HCT116 (cell line): ENCODE data around the gene STK38L. TPM values are rescaled to one million over a fixed set of nuclear protein-coding genes. Genes with fewer than 3 reads are reported as not detected.

ENCODE experiments used
- ATAC-seq: fragments of 200-7000 bp; cut with Tn5 transposase; 2 replicates; pipeline ENCODE4 v1.9.1; 2020; ENCODE audit warnings: mild to moderate bottlenecking, moderate library complexity
- BruUV-seq: library from RNA; stranded (reverse); fragments of 400-500 nt; replicated peaks from 2 replicates; lab custom pipeline; 2021; lab: Mats Ljungman, UMichigan
- CTCF ChIA-PET: fragments of 300-600 bp; sonication (Branson Sonifier 250); formaldehyde crosslinking; loops from one replicate; lab custom pipeline; 2021; ENCODE audit warnings: antibody characterized with exemption; lab: Charles Lee
- POLR2A ChIA-PET: fragments of 300-600, 350-600 bp; sonication (Branson Sonifier 250); formaldehyde crosslinking; loops from one replicate; lab custom pipeline; 2021; ENCODE audit warnings: antibody characterized with exemption; lab: Charles Lee
- RAD21 ChIA-PET, 2 experiments: fragments of 300-600 bp; sonication (Branson Sonifier 250); formaldehyde crosslinking; loops; one replicate each; lab custom pipeline; 2023; ENCODE audit warnings: low total read pairs in 2 of 2; ENCODE audit not compliant: uncharacterized antibody in 2 of 2, unreplicated experiment in 2 of 2, low non-redundant PET in 1 of 2; lab: Charles Lee
- DNase-seq: peaks from one replicate; pipeline ENCODE4 v3.0.0-alpha.2; 2010; ENCODE audit warnings: low read depth, low spot score
- H2AFZ ChIP-seq: fragments of 200-600 bp; shearing (Covaris generic), sonication (generic); 2 replicates; pipeline ENCODE4 v1.6.1; 2017; ENCODE audit warnings: low read depth, mixed run types, mixed read lengths, antibody characterized with exemption, low read length; ENCODE audit not compliant: poor library complexity, severe bottlenecking
- H3K27ac ChIP-seq: 2 replicates; pipeline ENCODE4 v1.5.1; 2012; ENCODE audit warnings: low read depth, low read length
- H3K27me3 ChIP-seq: fragments of 200-600 bp; sonication (generic); 2 replicates; pipeline ENCODE4 v1.6.1; 2016; ENCODE audit warnings: mixed run types, low read length, mixed read lengths; ENCODE audit not compliant: insufficient read depth
- H3K36me3 ChIP-seq, 2 experiments: fragments of 200-500 bp in 1 of 2; fragments of 200-600 bp in 1 of 2; sonication (Bioruptor generic) in 1 of 2; sonication (generic) in 1 of 2; 2 replicates each; pipeline versions ENCODE4 v1.5.1 to v1.6.1; 2014 to 2016; ENCODE audit warnings: low read length in 2 of 2, inconsistent platforms in 1 of 2, mixed read lengths in 1 of 2, mixed run types in 1 of 2; ENCODE audit not compliant: insufficient read depth in 2 of 2, control insufficient read depth in 1 of 2
- H3K4me1 ChIP-seq, 2 experiments: fragments of 200-600 bp in 1 of 2; sonication (generic) in 1 of 2; 2 replicates each; pipeline versions ENCODE4 v1.5.1 to v1.6.1; 2012 to 2017; ENCODE audit warnings: low read length in 2 of 2, inconsistent platforms in 1 of 2, mild to moderate bottlenecking in 1 of 2, mixed read lengths in 1 of 2, mixed run types in 1 of 2, moderate library complexity in 1 of 2; ENCODE audit not compliant: insufficient read depth in 2 of 2, control insufficient read depth in 1 of 2
- H3K4me2 ChIP-seq: fragments of 200-600 bp; sonication (generic); 2 replicates; pipeline ENCODE4 v1.6.1; 2017; ENCODE audit warnings: mixed run types, low read length, mixed read lengths
- H3K4me3 ChIP-seq, 2 experiments: fragments of 200-600 bp in 1 of 2; sonication (generic) in 1 of 2; replicated peaks in 1 of 2; 2 replicates each; pipeline ENCODE4 v1.5.1; 2011 to 2016; ENCODE audit warnings: low read length in 2 of 2, control low read depth in 1 of 2, low read depth in 1 of 2, mild to moderate bottlenecking in 1 of 2, mixed read lengths in 1 of 2, mixed run types in 1 of 2
- H3K79me2 ChIP-seq: fragments of 200-600 bp; sonication (generic); 2 replicates; pipeline ENCODE4 v1.6.1; 2017; ENCODE audit warnings: mild to moderate bottlenecking, mixed run types, low read length, moderate library complexity, mixed read lengths; ENCODE audit not compliant: insufficient read depth
- H3K9ac ChIP-seq: fragments of 200-600 bp; sonication (generic); 2 replicates; pipeline ENCODE4 v1.6.1; 2016; ENCODE audit warnings: low read length, mixed read lengths
- H3K9me2 ChIP-seq: fragments of 200-600 bp; sonication (generic), shearing (Covaris generic); 2 replicates; pipeline ENCODE4 v1.6.1; 2017; ENCODE audit warnings: mixed run types, mild to moderate bottlenecking, moderate library complexity; ENCODE audit not compliant: insufficient read depth
- H3K9me3 ChIP-seq, 2 experiments: fragments of 200-500 bp in 1 of 2; fragments of 200-600 bp in 1 of 2; sonication (Bioruptor generic) in 1 of 2; sonication (generic) in 1 of 2; 2 replicates each; pipeline ENCODE4 v1.6.1; 2014 to 2017; ENCODE audit warnings: low read length in 2 of 2, mixed read lengths in 2 of 2, inconsistent platforms in 1 of 2, low read depth in 1 of 2, mild to moderate bottlenecking in 1 of 2, mixed run types in 1 of 2, moderate library complexity in 1 of 2; ENCODE audit not compliant: control insufficient read depth in 1 of 2, insufficient read depth in 1 of 2
- H4K20me1 ChIP-seq: fragments of 200-600 bp; sonication (generic), shearing (Covaris generic); 2 replicates; pipeline ENCODE4 v1.6.1; 2017; ENCODE audit warnings: mixed run types, mild to moderate bottlenecking, moderate library complexity; ENCODE audit not compliant: insufficient read depth
- CEBPB ChIP-seq: IDR thresholded peaks from 2 replicates; pipeline ENCODE4 v1.6.1; 2012; ENCODE audit warnings: low read depth
- EGR1 ChIP-seq: IDR thresholded peaks from 2 replicates; pipeline ENCODE4 v1.6.1; 2012; ENCODE audit warnings: low read depth
- FOSL1 ChIP-seq: IDR thresholded peaks from 2 replicates; pipeline ENCODE4 v1.6.1; 2012; ENCODE audit warnings: low read depth
- JUND ChIP-seq: IDR thresholded peaks from 2 replicates; pipeline ENCODE4 v1.6.1; 2012
- POLR2AphosphoS5 ChIP-seq: IDR thresholded peaks from 2 replicates; pipeline ENCODE4 v1.6.1; 2011; ENCODE audit warnings: mild to moderate bottlenecking, low read depth, low read length, moderate library complexity
- RAD21 ChIP-seq: IDR thresholded peaks from 2 replicates; pipeline ENCODE4 v1.6.1; 2012; ENCODE audit warnings: low read depth, mild to moderate bottlenecking
- SRF ChIP-seq: IDR thresholded peaks from 2 replicates; pipeline ENCODE4 v1.6.1; 2012; ENCODE audit warnings: low read depth
- ZFX ChIP-seq: fragments of 450-650 bp; IDR thresholded peaks from 2 replicates; pipeline ENCODE4 v1.6.1; 2017
- intact Hi-C: fragments of 100-400 bp; cut with micrococcal nuclease; formaldehyde crosslinking; loops from 2 replicates; pipeline ENCODE4 v1.10.0; 2022
- total RNA-seq: library from RNA; stranded (reverse); gene quantifications from one replicate; pipeline ENCODE4 v1.2.1, GENCODE V29; 2021; ENCODE audit not compliant: unreplicated experiment
- TF ChIP-seq, protein P1 (sequence below): IDR thresholded peaks from 2 replicates; pipeline ENCODE4 v1.6.1; 2012
- TF ChIP-seq, protein P2 (sequence below): IDR thresholded peaks from 2 replicates; pipeline ENCODE4 v1.6.1; 2011; ENCODE audit warnings: mild to moderate bottlenecking, low read length, moderate library complexity; ENCODE audit not compliant: insufficient replicate concordance; ENCODE audit errors: extremely low read depth
- TF ChIP-seq, protein P3 (sequence below), 3 experiments: fragments of 200-600 bp in 1 of 3; sonication (generic) in 1 of 3; IDR thresholded peaks in 2 of 3; conservative IDR thresholded peaks in 1 of 3; 2 replicates each; pipeline ENCODE4 v1.5.1; 2012 to 2017; ENCODE audit warnings: low read depth in 2 of 3, low read length in 2 of 3, antibody characterized with exemption in 1 of 3, borderline replicate concordance in 1 of 3, control low read depth in 1 of 3, mild to moderate bottlenecking in 1 of 3, mixed read lengths in 1 of 3, mixed run types in 1 of 3, moderate library complexity in 1 of 3; ENCODE audit not compliant: insufficient read depth in 1 of 3

Gene STK38L
- total RNA-seq, 1 experiment from 2014 or later, result 23.9 TPM

DNA sequence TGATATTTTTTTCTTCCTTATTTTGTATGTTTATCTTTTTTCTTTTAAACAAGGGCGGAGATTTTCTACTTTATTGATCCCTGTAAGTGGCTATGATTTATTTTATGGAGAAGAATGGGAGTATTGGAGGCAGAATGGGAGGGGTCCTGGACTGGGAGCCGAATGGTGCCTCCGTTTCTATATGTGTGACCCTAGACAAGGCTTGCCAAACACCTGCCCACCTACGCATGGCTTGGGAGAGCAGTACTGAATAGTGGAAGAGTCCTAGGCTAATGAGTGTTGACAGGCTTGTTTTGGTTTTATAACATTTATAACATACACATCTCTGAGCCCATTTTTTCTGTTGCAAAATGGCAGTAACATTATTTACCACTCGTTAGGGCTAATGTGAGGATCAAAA, 29.0 kb downstream of the STK38L start:
- peaks cover 6 to 7% of the 10 kb centered on the region in 2 experiments; a peak in 2 of 4 replicates for H3K4me1 ChIP-seq
- no peak overlapping the region for H3K4me2 ChIP-seq
- no peaks in the 10 kb centered on the region for H3K9me2 ChIP-seq
- H3K9ac ChIP-seq, result no peak overlapping the region
- DNase-seq (no peak), ATAC-seq (no peak)
- ChIA-PET POLR2A (no interaction called here), RAD21 (no interaction called here), CTCF (no interaction called here)
- 0 out of 2 replicates have a peak, but pooled peaks cover 3% of the 10 kb centered on the region for H4K20me1 ChIP-seq
- H2AFZ ChIP-seq, result no peak overlapping the region
- intact Hi-C loops, result no loop called here
- no peaks in the 10 kb centered on the region for H3K27me3 ChIP-seq
- no peaks in the 10 kb centered on the region for H3K36me3 ChIP-seq
- no peak overlapping the region for H3K4me3 ChIP-seq
- no peaks in the 10 kb centered on the region for H3K9me3 ChIP-seq
- no peak for TF ChIP-seq JUND
- TF ChIP-seq, protein P1, sequence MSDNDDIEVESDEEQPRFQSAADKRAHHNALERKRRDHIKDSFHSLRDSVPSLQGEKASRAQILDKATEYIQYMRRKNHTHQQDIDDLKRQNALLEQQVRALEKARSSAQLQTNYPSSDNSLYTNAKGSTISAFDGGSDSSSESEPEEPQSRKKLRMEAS, result no peak
- TF ChIP-seq POLR2AphosphoS5, result no peak
- no peak for TF ChIP-seq RAD21
- no peak for TF ChIP-seq SRF
- no peak for TF ChIP-seq EGR1
- no peak for TF ChIP-seq ZFX
- no peak for TF ChIP-seq CEBPB
- TF ChIP-seq, protein P2, sequence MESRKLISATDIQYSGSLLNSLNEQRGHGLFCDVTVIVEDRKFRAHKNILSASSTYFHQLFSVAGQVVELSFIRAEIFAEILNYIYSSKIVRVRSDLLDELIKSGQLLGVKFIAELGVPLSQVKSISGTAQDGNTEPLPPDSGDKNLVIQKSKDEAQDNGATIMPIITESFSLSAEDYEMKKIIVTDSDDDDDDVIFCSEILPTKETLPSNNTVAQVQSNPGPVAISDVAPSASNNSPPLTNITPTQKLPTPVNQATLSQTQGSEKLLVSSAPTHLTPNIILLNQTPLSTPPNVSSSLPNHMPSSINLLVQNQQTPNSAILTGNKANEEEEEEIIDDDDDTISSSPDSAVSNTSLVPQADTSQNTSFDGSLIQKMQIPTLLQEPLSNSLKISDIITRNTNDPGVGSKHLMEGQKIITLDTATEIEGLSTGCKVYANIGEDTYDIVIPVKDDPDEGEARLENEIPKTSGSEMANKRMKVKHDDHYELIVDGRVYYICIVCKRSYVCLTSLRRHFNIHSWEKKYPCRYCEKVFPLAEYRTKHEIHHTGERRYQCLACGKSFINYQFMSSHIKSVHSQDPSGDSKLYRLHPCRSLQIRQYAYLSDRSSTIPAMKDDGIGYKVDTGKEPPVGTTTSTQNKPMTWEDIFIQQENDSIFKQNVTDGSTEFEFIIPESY, result no peak
- TF ChIP-seq FOSL1, result no peak
- TF ChIP-seq, protein P3, sequence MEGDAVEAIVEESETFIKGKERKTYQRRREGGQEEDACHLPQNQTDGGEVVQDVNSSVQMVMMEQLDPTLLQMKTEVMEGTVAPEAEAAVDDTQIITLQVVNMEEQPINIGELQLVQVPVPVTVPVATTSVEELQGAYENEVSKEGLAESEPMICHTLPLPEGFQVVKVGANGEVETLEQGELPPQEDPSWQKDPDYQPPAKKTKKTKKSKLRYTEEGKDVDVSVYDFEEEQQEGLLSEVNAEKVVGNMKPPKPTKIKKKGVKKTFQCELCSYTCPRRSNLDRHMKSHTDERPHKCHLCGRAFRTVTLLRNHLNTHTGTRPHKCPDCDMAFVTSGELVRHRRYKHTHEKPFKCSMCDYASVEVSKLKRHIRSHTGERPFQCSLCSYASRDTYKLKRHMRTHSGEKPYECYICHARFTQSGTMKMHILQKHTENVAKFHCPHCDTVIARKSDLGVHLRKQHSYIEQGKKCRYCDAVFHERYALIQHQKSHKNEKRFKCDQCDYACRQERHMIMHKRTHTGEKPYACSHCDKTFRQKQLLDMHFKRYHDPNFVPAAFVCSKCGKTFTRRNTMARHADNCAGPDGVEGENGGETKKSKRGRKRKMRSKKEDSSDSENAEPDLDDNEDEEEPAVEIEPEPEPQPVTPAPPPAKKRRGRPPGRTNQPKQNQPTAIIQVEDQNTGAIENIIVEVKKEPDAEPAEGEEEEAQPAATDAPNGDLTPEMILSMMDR (IDR thresholded peaks at IDR 0.05 in 2 of 3, conservative IDR thresholded peaks at IDR 0.05 in 1 of 3; ENCODE audit: borderline replicate concordance in 1 of 3, insufficient read depth in 1 of 3, low read depth in 2 of 3, low read length in 2 of 3), result no peak
- no TSS peak for BruUV-seq
- no peak overlapping the region for H3K27ac ChIP-seq
- peaks cover 14% of the 10 kb centered on the region for H3K79me2 ChIP-seq
